Measurements from ENCODE around the gene FZD7. TPM values are rescaled to one million over a fixed set of nuclear protein-coding genes. Genes with fewer than 3 reads are reported as not detected.

FZD7 gene
- total RNA-seq = 14.7 and 43.8 TPM in 2 replicates

- peak within 1 kb of the TSS; percentile 79 for H3K4me3 ChIP-seq (ENCODE audit: low read depth, low read length)
- DNase-seq (ENCODE audit: low read depth) = peak; percentile 94
- TF ChIP-seq CTCF (IDR thresholded peaks at IDR 0.05; ENCODE audit: insufficient read depth, low read depth, low read length) = peak; percentile 25
These were observed at the start of gene FZD7 for GRCh38 chr2:202033317-202034248. TSS of gene FZD7 (plus strand) at chr2:202033855. CDS start at chr2:202034648, 793 bp downstream.

GRCh38 chr2:201984333-201984732, 49.3 kb upstream of the FZD7 start:
- H3K4me3 ChIP-seq (ENCODE audit: low read depth, low read length) = no peak overlapping the region
- DNase-seq (ENCODE audit: low read depth) = no peak
- no peak for TF ChIP-seq CTCF (IDR thresholded peaks at IDR 0.05; ENCODE audit: insufficient read depth, low read depth, low read length)

GRCh38 chr2:201984800-201985525, 48.7 kb upstream of the FZD7 start:
- no peak for TF ChIP-seq CTCF (IDR thresholded peaks at IDR 0.05; ENCODE audit: insufficient read depth, low read depth, low read length)
- DNase-seq (ENCODE audit: low read depth) = no peak
- no peak overlapping the region for H3K4me3 ChIP-seq (ENCODE audit: low read depth, low read length)

GRCh38 chr2:201985728-201986462, 47.8 kb upstream of the FZD7 start:
- H3K4me3 ChIP-seq (ENCODE audit: low read depth, low read length) = no peak overlapping the region
- no peak for DNase-seq (ENCODE audit: low read depth)
- no peak for TF ChIP-seq CTCF (IDR thresholded peaks at IDR 0.05; ENCODE audit: insufficient read depth, low read depth, low read length)

- no peak for TF ChIP-seq CTCF (IDR thresholded peaks at IDR 0.05; ENCODE audit: insufficient read depth, low read depth, low read length)
- no peak overlapping the region for H3K4me3 ChIP-seq (ENCODE audit: low read depth, low read length)
- DNase-seq (ENCODE audit: low read depth) = no peak
These were observed 47.3 kb upstream of the FZD7 start for GRCh38 chr2:201986463-201986735.

GRCh38 chr2:201987426-201987825, 46.2 kb upstream of the FZD7 start:
- H3K4me3 ChIP-seq (ENCODE audit: low read depth, low read length) = no peak overlapping the region
- TF ChIP-seq CTCF (IDR thresholded peaks at IDR 0.05; ENCODE audit: insufficient read depth, low read depth, low read length) = no peak
- DNase-seq (ENCODE audit: low read depth) = no peak
